ENCODE measurements around the gene ITGA6.
A peak's percentile ranks its signal among the peaks of the same experiment; 100 is the strongest.

Gene ITGA6

DNA sequence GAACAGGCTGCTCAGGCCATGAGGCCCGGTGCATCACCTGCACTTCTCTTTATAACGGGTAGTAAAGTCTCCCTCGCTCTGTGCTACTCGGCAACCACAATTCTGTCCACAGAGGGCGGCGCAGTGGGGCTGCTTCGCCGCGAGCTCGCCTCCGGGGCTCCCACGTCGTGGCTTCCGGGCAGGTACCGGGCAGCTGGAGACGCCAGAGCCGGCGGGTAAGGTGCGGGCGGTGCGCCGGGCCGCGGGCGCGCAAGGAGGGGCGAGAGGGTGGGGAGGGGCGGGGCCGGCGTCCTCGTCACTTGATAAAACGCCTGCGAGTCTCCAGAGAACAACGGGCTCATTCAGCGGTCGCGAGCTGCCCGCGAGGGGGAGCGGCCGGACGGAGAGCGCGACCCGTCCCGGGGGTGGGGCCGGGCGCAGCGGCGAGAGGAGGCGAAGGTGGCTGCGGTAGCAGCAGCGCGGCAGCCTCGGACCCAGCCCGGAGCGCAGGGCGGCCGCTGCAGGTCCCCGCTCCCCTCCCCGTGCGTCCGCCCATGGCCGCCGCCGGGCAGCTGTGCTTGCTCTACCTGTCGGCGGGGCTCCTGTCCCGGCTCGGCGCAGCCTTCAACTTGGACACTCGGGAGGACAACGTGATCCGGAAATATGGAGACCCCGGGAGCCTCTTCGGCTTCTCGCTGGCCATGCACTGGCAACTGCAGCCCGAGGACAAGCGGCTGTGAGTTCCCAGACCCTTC lies at the start of gene ITGA6:
Gene ITGA6 (plus strand): TSS at position 331 of the 734 bp plus-strand sequence.
- DNase-seq, result peak; percentile 48

DNA sequence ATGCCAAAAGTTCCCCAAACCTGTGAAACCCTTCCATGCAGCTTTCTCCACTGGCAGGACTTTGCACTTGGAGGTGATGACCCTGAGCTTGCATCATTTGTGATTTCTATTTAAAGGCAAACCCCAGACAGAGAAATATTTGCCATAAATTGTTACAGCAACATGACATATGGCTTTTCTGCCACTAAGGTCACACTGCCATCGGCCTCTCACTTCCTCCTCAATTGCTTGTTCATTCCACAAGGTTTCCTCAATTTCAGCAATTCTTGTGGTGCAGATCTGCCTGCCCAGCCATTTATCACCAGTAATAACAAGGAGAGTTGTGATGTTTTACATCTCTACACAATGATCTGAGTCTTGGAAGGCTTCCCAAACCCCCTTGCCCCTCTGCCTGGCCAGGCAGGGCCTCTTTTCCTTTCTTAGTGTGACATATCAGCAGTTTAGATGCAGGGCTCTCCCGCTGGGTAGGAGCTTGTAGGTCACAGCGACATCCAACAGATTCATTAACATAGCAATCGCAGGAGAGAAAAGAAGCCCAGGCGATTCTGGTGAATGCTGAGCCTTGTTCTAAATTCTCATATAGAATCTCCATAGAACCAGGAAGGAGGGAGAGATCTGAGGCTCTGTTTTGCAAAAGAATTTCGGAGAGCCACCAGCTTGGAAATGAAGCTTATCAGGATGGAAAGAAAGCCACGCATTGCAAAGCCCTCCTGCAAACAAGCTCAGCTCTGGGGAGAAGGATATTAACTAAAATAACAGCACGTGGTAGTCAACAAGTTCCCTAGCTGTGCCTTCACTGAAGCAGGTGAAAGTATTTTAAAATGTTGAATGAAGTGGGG lies 46.7 kb upstream of the ITGA6 start:
- peak; percentile 61 for DNase-seq

DNA sequence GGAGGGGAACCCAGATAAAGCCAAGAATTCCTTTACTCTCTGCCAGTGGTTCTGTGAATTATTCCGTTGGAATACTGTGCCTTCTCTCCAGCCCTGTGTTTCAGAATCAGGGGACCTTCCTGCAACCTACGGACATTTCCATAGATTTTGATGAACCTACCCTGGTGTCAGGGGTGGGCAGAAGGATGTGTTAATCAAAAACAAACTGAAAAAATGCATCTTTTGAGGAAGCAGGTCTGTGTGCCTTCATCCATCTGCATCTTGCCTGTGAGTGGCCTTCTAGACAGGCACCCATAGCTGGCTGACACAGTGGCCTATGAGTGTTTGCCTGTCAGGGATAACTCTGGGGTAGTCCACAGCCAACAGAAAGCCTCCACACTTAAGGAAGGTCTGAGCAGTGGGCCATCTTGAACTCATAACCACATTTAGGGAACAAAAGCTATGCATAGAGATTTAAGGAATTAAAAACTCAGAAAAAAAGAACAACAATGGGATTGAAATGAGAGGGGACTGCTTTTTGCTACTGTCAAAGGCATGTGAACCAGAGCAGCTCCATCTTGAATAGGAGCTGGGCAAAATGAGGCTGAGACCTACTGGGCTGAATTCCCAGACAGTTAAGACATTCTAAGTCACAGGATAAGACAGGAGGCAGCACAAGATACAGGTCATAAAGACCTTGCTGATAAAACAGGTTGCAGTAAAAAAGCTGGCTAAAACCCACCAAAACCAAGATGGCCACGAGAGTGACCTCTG lies 45.9 kb upstream of the ITGA6 start:
- no peak for DNase-seq

DNA sequence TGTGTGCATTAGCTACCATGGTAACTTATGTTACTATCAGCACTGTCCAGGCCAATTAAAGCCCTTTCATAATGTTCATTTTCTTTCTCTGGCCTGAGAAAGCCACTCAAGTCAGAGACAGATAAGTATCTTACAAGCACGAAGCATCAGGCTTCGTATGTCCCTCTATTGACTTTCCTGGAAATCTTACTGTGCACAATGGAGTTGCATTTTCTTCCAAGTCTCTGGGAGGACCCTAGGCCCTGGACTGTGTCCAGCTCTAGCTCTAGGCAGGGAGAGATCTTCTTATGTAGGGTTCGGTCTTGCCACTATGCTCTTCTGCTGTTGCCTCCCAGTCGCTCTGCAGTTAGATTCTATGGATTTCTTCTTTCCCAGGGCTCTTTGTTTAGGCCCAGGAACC lies 40.0 kb upstream of the ITGA6 start:
- no peak for DNase-seq

DNA sequence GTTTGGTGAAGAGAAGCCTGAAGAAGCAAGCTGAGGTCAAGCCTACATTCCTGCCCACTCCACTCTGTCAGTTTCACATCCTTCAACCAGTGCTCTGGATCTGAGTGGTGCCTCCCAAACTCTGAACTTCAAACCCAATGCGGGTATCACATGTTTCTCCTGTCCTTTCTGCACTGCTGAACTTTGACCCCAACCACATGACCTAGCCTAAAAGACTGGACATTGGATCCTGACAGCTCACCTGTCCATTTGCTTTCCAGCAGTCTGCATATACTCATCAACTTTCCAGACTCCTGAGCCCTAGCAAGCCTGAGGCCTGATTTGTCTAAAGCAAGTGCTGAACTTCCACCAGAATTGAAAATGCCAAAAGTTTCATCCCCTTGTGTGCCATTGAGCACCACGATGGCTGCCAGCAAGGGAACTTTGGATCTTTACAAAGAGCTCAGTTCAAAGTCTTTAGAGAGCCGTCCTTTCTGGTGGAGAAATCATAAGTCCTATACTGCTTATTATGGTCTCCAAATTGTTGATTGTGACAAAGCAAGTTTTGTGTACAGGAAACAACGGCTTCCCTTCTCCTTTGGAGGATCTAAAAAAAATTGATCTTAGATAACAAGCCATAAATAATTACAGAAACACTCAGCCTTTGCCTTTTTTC lies 37.6 kb upstream of the ITGA6 start:
- DNase-seq, result no peak

DNA sequence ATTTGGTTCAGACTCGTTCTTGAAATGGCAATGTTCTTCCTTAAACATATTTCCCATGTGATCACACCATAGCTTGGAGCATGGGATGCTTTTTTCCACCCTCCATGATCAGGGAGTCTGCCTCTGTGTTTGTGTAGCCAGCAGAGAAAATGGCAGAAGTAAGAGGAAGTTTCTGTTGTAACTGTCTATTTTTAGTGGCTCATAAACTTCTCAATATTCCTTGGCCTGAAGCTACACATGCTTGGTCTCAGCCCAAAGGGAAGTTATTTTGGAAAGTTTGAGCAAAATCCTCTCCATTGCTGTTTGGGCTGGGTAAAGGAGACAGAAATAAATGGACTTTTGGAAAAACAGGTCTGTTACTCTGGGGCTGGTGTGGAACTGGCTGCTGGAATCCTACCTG lies 33.4 kb upstream of the ITGA6 start:
- DNase-seq, result peak; percentile 46

DNA sequence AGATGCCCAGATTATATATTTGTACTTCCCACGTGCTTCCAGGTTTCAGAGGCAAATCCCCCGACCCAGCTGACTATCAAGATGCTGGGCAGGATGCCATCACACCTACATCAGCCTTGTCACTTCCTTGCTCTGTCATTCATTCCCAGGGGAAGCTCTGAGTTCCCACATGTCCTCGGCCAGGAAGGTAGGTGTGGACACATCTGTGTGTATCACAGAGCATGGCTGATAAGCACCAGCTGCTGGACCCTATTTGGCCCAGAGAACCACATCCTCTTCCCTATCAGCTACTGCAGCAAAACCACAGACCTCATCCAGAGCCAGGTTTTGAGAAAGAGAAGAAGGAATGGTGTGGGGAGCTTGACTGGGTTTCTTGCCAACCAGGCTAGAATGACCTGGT lies 31.9 kb upstream of the ITGA6 start:
- peak; percentile 88 for DNase-seq

DNA sequence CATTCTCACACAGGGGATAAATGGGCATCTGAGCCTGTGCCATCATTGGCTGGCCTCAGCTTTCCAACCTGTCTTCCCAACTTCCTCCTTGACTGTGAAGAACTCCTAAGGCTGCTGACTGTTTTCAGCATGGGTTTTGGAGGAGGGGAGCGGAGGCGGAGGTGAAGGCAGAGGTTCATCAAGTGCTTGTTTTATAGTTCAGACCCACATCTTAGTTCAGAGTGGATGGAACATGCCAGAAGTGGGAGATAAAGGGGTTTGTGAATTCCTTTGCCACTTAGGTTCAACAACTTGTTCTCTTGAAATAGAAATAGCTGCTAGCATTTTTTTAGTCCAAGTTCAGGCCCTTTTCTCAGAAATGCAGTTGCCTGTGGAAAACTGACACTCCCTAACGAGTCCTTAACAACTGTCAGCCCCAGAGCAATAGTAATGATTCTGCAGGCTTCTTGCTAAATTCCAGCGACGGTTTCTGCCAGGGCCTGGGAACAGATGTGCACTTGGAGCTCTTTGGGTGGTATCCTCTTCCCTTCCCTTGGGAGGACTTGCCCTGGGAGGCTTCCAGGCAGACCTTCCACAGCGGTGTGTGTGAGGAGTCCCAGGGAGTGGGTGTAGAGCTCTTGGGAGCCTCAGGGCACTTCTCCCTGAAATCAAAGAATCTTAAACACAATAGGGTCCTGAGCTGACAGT lies 30.1 kb upstream of the ITGA6 start:
- DNase-seq, result no peak

DNA sequence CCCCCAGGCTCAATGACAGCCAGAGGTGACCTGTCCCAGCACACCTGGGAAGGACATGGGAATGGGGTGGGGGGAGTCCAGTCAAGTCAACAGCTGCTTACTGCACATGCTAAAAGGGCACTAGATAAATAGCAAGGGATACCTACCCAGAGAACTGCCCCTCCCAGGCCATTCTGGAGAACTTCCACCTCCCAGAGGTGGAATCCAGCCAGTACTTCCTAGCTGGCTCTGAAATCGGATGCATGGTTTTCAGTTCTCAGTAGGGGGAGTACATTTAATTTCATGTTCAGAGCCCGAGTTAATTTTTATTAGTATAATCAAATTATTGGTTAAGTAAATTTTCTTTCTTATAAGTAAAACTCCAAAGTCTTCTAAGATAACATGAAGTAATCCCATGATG lies 28.9 kb upstream of the ITGA6 start:
- no peak for DNase-seq

DNA sequence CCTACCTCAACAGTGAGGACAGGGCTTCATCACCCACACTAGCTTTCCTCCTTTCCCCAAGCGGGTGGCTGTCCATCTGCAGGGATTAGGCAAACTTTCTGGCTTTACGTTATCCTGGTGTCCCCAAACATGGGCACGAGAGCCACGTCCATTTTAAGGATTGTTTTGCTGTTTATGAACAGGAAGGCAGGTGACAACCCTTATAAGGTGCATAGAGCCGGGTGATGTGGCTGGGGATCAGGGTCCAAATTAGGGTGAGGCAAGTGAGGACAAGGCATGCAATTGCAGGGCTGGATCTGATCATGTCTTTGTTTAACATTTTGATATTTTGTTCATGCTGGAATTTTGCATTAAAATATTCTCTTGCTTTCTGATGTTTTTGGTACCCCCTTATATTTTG lies 27.6 kb upstream of the ITGA6 start:
- no peak for DNase-seq

DNA sequence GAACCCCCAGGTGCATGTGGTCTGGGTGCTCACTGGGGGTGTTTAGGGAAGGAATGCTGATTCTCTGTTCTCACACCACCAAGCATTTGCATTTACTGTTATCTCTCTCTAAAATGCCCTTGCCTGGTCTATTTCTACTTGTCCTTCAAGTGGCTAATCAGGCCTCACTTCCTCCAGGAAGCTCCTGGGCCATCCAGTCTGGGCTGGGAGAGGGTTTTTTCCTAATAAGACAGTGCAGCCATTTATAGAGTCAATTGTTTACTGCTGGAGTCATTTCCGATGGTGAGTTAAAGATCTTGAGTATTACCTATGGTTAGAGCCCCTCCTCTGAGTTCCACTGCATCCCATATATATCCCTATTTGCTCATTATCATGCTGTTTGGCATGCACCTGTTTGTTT lies 25.2 kb upstream of the ITGA6 start:
- no peak for DNase-seq

DNA sequence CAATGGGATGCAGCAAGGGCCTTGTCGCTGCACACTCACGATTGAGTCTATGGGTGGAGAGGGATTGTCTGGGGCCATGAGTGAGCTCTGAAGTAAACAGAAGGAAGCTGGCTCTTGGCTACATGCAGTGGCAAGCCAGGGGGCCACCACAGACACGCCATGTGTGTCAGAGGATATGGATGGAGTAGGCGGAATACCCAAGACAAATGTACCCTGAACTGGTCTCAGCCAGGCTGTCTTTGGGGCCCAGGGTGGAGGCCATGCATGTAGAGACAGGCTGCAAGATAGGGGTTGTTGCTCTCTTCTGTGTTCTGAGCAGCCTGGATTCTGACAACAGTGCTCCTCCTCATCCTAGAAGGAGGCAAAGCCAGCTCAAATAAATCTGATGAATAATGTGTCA lies 24.0 kb upstream of the ITGA6 start:
- DNase-seq, result no peak

DNA sequence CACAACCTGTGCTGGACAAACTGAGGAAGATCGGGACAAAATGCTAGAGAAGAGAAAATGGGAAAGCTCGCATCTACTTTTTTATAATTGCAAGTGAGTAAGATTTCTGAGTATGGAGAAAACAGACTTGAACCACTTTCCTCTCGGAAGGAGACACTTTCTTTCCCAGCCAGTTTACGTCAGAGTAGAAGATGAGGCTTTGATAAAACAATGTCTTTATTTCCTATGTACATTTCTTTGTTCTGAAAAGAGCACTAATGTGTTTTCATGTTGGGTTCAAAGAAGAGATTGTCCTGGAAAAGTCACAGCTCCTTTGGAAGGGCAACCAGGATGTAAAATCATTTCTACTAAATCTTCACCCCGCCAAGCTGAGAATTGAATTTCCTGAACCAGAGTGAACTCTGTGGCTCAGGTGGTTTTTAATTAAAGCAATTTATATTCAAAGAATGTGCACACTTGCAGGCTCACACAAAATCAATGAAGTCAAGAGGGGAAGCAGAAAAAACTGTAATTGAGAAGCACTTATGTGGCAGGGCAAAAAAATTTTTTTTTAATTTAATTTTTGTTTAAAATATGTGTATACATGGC lies 23.4 kb upstream of the ITGA6 start:
- no peak for DNase-seq

DNA sequence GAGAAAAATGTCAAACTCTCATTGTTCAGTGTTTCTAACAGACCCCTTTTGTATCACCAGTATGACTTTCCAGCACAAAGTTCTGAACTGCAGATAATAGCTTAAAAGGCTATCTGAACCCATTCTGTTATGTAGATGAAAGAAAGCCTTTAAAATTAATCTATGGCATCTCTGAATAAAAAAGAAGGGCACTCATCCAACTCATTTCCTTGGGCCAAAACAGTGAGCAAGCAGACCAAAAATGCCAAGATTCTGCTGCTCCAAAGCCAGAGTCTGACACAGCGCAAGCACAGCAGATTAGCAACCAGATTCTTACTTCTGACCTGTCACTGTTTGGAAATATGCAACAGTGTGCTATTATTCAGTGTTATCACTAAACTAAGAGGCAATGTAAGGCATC lies 22.6 kb upstream of the ITGA6 start:
- DNase-seq, result no peak

DNA sequence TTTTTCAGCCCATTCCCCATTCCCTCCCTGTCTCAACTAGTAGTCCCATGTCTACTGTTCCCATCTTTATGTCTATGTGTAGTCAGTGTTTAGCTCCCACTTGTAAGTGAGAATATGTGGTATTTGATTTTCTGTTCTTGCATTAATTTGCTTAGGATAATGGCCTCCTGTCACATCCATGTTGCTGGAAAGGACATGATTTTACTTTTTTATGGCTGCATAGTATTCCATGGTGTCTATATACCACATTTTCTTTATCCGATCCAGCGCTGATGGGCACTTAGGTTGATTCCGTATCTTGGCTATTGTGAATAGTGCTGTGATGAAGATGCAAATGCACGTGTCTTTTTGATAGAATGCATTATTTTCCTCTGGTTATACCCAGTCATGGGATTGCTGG lies 21.7 kb upstream of the ITGA6 start:
- DNase-seq, result no peak

DNA sequence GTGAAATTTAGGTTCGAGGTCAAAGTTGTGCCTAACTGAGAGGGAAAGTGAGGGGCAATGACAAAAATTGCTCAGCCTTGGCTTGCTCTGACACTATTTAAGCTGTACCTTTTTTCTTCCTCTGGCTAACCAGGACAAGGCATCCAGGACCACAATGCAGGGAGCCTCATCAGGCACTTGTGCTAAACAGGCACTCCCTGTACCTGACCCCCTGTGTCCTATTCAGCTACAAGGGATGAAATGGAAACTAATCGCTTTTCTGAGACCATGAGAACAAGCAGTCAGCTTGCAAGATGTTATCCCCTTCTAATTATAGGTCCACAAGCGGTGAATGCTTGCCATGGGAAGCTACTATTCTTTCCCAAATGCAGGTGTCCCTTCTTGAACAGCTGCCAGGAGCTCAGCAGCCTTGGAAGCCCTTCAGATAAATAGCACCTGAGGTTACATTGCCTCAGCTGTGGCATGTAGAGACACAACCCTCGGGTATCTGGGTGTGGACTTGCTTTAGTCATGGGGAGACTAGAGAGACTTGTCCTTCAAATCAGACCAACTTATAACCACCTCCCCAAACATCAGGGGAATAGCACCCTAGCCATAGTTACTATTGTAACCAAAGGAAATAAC lies 19.1 kb upstream of the ITGA6 start:
- DNase-seq, result no peak

DNA sequence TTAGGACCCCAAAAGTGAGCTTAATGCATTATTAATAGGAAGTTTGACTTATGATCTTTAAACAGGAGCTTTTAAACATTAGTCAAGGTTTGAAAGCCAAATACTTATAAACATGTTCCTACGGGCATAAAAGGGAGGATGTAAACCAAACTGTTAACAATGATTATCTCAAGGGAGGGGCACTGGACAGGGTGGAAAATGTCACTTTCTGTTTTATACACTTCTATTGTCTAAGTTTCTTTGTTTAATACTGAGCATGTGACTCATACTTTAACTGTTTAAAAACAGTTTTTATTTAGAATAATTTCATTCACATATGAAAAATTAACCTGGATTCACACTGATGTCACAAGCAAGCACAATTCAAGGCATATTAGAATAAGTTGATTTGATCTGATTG lies 18.3 kb upstream of the ITGA6 start:
- DNase-seq, result no peak

DNA sequence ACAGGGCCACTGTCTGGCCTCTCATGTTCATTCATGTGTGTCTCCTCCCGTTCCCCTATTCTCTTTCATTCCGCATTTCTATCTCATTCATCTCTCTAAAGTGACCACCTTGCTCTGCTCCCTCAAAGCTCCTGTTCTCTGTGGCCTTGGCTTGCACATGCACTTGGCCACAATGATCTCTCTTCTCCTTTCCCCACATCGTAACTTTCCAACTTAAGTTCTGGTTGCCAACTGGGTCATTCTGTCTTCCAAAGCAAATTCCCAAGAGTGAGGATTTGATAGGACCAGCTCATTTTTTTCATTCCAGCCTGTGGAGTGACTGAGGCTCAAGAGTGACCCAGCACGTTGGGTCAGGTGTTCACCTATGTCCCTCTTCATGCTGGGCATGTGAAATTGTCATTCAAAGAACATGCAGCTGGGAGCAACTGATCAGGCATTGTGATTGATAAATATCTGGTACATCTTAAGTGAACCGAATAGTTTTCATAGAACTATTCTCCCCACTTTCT lies 14.3 kb upstream of the ITGA6 start:
- no peak for DNase-seq

DNA sequence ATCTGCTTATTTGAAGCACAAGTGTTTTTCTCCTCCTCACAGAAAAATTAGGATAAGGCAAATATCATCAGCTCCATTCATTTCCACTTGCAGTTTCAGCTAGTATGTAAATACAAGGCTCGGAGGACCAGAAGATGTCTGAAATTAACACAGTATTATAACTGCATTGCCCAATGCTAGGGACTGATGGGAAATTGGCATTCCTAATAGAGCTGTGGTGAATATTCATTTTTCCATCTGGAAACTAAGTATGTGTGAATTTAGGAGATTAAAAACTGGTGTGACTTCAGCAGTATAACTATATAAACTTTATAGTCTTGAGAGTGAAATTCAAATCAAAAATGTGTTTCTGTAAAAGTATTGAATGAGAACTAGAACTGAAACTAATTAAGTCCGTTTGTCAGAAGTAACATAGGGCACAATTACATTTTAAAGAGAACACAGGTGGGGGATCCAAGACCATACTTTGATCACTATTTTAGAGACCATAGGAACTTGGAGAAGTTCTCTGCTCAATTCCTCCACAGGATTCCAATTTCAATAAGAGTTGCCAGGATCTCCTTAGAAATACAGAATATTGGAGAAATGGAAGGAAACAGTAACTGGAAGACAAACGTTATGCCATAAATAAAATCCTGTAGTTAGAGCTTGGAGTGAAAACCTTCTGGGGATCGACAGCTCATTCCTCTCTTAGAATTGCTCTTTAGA lies 12.1 kb upstream of the ITGA6 start:
- no peak for DNase-seq

DNA sequence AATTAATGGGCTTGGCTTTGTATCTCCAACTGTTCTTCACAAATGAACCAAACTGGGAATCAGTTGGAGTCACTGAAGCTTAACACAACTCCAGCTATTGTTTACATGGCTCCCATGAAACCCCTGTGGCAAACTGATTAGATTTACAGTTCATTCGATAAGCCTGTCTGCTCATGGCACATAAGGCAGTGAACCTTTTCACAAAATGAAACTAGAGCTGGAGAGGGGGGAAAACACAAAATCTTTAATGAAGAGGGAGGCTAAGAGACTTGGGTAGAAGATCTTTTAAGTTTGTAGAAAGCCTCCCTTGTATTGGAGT lies 11.6 kb upstream of the ITGA6 start:
- no peak for DNase-seq

DNA sequence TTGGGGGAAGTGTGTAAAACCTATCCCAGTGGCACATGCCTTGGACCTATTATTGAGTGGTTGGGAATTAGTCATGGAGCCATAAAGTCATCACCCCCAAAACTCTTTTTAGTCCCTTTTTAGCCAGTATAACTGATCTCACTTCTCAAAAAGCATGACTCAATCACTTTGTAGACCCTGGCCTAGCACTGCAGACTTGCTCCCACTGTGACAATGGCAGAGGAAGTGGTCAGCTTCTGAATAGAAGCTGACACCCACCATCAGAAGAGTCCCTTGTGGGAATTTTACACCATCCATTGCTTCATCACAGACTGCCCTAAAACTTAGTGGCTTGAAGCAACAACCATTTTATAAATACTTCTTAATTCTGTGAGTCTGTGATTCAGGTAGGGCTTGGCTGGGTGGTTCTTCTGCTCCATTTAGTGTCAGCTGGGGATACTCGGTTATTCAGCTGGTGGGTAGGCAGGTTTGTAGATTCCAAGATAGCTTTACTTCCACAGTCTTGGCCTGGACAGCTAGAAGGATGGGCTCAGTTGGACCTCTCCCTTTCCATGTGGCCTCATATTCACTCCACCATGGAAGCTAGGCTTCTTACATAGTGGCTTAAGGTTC lies 10.8 kb upstream of the ITGA6 start:
- DNase-seq, result no peak

Measured in GDM1 (cell line).